ENCODE results near the gene URAD. TPM values are rescaled to one million over a fixed set of nuclear protein-coding genes. Genes with fewer than 3 reads are reported as not detected.

Gene URAD
- total RNA-seq, 2 donors from 2014 or later: not detected

DNA sequence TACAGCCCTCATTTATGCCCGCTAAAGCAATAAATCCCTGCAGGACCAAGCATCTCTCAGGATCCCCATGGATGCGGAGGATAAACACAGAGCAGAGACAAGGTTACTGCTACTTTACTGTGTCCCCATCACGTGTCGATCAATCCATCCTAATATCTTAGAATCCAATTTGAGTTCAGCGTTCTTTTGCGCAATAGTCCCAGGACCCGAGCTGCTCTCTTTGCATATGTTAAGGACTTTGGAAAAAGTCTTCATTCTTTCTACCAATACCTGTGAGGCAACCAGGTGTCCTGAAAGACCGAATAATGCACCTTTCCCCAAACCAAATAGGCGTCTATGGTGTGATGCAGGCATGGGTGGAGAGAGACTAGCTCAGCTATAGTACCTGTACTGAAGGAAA is 38.0 kb upstream of the URAD start:
- intact Hi-C loops (cut with DNase I): no loop called here
- no peaks in the 10 kb centered on the region for H3K36me3 ChIP-seq (replicated peaks in 1 of 2; ENCODE audit: insufficient read depth in 1 of 2, low read depth in 2 of 2)
- no peaks in the 10 kb centered on the region for H3K9me3 ChIP-seq
- H3K4me3 ChIP-seq: no peak overlapping the region
- H3K27ac ChIP-seq: no peak overlapping the region
- H3K4me1 ChIP-seq: peaks cover 8% of the 10 kb centered on the region
- no peak for DNase-seq
- 67 to 74% methylated on average over 9 of the region's 9 CpGs for WGBS, 2 donors
- H3K27me3 ChIP-seq: no peaks in the 10 kb centered on the region
- TF ChIP-seq CTCF (IDR thresholded peaks at IDR 0.05) (no peak), POLR2A (IDR thresholded peaks at IDR 0.05) (no peak)
- ATAC-seq: no peak

GRCh38 chr13:28022848-28023518 is 34.5 kb upstream of the URAD start:
- TF ChIP-seq CTCF (IDR thresholded peaks at IDR 0.05) (no peak), POLR2A (IDR thresholded peaks at IDR 0.05) (no peak)
- peak overlapping the region in 3 of 4 donors; percentile 0 to 67 (median 58) for H3K27ac ChIP-seq
- peak; percentile 17 to 25 (median 22) for DNase-seq
- intact Hi-C loops (cut with DNase I): no loop called here
- H3K4me3 ChIP-seq: no peak overlapping the region
- no peaks in the 10 kb centered on the region for H3K9me3 ChIP-seq
- peaks cover 8% of the 10 kb centered on the region for H3K4me1 ChIP-seq
- H3K27me3 ChIP-seq: no peaks in the 10 kb centered on the region
- no peaks in the 10 kb centered on the region for H3K36me3 ChIP-seq (replicated peaks in 1 of 2; ENCODE audit: insufficient read depth in 1 of 2, low read depth in 2 of 2)
- ATAC-seq: peak; percentile 85
- WGBS, 2 donors: 36 to 38% methylated on average over 8 to 9 of the region's 9 CpGs

GRCh38 chr13:28014301-28014700 is 25.8 kb upstream of the URAD start:
- no peak overlapping the region for H3K27ac ChIP-seq
- no peaks in the 10 kb centered on the region for H3K27me3 ChIP-seq
- WGBS, 2 donors: 52 to 62% methylated on average over 3 of the region's 3 CpGs
- H3K4me1 ChIP-seq: no peaks in the 10 kb centered on the region
- no peak for DNase-seq
- intact Hi-C loops (cut with DNase I): no loop called here
- H3K9me3 ChIP-seq: no peaks in the 10 kb centered on the region
- H3K4me3 ChIP-seq: no peak overlapping the region
- no peak for ATAC-seq
- TF ChIP-seq POLR2A (IDR thresholded peaks at IDR 0.05): no peak
- no peak for TF ChIP-seq CTCF (IDR thresholded peaks at IDR 0.05)
- no peaks in the 10 kb centered on the region for H3K36me3 ChIP-seq (replicated peaks in 1 of 2; ENCODE audit: insufficient read depth in 1 of 2, low read depth in 2 of 2)

- Histone ChIP-seq H3K27me3 (no peaks in the 10 kb centered on the region), H3K9me3 (no peaks in the 10 kb centered on the region), H3K27ac (no peak overlapping the region), H3K4me1 (no peaks in the 10 kb centered on the region), H3K36me3 (replicated peaks in 1 of 2; ENCODE audit: insufficient read depth in 1 of 2, low read depth in 2 of 2) (no peaks in the 10 kb centered on the region), H3K4me3 (no peak overlapping the region)
- ATAC-seq (no peak), DNase-seq (no peak)
- intact Hi-C loops (cut with DNase I): no loop called here
- 62 to 84% methylated on average over 1 of the region's 1 CpG for WGBS, 2 donors
- TF ChIP-seq POLR2A (IDR thresholded peaks at IDR 0.05): no peak
- no peak for TF ChIP-seq CTCF (IDR thresholded peaks at IDR 0.05)
Observed at GRCh38 chr13:28013482-28013881, 25.0 kb upstream of the URAD start.

DNA sequence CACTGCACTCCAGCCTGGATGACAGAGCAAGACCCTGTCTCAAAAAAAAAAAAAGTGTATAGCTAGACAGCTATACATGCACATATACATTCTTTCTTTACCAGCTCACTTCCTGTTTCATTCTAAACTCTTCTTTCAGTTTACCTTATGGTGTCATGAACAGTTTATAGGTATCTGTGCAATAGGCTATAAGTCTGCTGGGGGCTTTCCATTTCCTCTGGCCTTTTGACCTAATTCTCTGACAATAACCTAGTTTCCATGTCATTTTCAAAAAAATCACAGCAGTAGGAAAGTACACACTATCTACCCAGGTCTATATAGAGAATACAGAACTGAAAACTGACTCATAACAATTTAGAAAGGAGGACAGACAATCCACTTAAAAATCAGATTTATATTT is 24.4 kb upstream of the URAD start:
- Histone ChIP-seq H3K9me3 (no peaks in the 10 kb centered on the region), H3K4me1 (no peaks in the 10 kb centered on the region), H3K4me3 (no peak overlapping the region), H3K27me3 (no peaks in the 10 kb centered on the region), H3K27ac (no peak overlapping the region), H3K36me3 (replicated peaks in 1 of 2; ENCODE audit: insufficient read depth in 1 of 2, low read depth in 2 of 2) (no peaks in the 10 kb centered on the region)
- ATAC-seq (no peak), DNase-seq (no peak)
- TF ChIP-seq CTCF (IDR thresholded peaks at IDR 0.05) (no peak), POLR2A (IDR thresholded peaks at IDR 0.05) (no peak)
- intact Hi-C loops (cut with DNase I): no loop called here

Measured in body of pancreas (tissue), 4 donors.